HCT116 (cell line): ENCODE data around the gene COG5.

Source experiments
- CTCF ChIP-seq, 3 experiments: fragments of 200-600 bp in 1 of 3; sonication (generic) in 1 of 3; IDR thresholded peaks in 2 of 3; conservative IDR thresholded peaks in 1 of 3; 2 replicates each; pipeline ENCODE4 v1.5.1; 2012 to 2017; ENCODE audit warnings: low read depth in 2 of 3, low read length in 2 of 3, antibody characterized with exemption in 1 of 3, borderline replicate concordance in 1 of 3, control low read depth in 1 of 3, mild to moderate bottlenecking in 1 of 3, mixed read lengths in 1 of 3, mixed run types in 1 of 3, moderate library complexity in 1 of 3; ENCODE audit not compliant: insufficient read depth in 1 of 3
- EZH2 ChIP-seq: fragments of 200-600 bp; sonication (generic); IDR thresholded peaks from 2 replicates; pipeline ENCODE4 v1.6.1; 2017; ENCODE audit warnings: antibody characterized with exemption, mixed run types
- EZH2phosphoT487 ChIP-seq: fragments of 200-600 bp; IDR thresholded peaks from 2 replicates; pipeline ENCODE4 v1.6.1; 2018; ENCODE audit warnings: antibody characterized with exemption, borderline replicate concordance
- POLR2A ChIP-seq: IDR thresholded peaks from 2 replicates; pipeline ENCODE4 v1.7.0; 2011; ENCODE audit warnings: borderline replicate concordance; ENCODE audit not compliant: insufficient read depth, insufficient read length; ENCODE audit errors: extremely low read depth
- POLR2AphosphoS5 ChIP-seq: IDR thresholded peaks from 2 replicates; pipeline ENCODE4 v1.6.1; 2011; ENCODE audit warnings: mild to moderate bottlenecking, low read depth, low read length, moderate library complexity
- RAD21 ChIP-seq: IDR thresholded peaks from 2 replicates; pipeline ENCODE4 v1.6.1; 2012; ENCODE audit warnings: low read depth, mild to moderate bottlenecking
- YY1 ChIP-seq: IDR thresholded peaks from 2 replicates; pipeline ENCODE4 v1.6.1; 2011; ENCODE audit warnings: low read length, low read depth, moderate library complexity, mild to moderate bottlenecking; ENCODE audit not compliant: insufficient replicate concordance; ENCODE audit errors: extremely low read depth

DNA sequence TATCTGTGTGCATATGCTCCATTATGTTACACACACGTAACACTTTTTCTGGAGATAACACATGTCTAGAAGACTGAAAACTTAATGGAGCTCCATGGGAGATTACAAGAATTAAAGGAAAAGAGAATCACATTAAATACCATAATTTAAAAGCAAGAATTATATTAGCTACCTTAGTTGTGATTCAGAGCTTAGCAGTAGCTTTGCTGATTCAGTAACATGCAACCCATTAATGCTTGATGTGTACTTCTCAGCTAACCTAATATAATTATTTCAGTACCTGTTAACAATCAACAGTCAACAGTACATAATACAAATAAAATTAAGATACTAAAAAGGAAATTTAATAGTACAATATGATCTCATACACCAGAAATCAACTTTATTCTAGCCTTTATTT lies 167.6 kb downstream of the COG5 start:
- TF ChIP-seq EZH2phosphoT487 (no peak), CTCF (IDR thresholded peaks at IDR 0.05 in 2 of 3, conservative IDR thresholded peaks at IDR 0.05 in 1 of 3; ENCODE audit: borderline replicate concordance in 1 of 3, insufficient read depth in 1 of 3, low read depth in 2 of 3, low read length in 2 of 3) (no peak), POLR2A (no peak), EZH2 (no peak), POLR2AphosphoS5 (no peak), YY1 (no peak), RAD21 (no peak)
